ENCODE measurements around the gene ASS1. TPM values are rescaled to one million over a fixed set of nuclear protein-coding genes. Genes with fewer than 3 reads are reported as not detected.

Gene ASS1
- total RNA-seq, 1 donor from 2014 or later: 73.1 TPM

DNA sequence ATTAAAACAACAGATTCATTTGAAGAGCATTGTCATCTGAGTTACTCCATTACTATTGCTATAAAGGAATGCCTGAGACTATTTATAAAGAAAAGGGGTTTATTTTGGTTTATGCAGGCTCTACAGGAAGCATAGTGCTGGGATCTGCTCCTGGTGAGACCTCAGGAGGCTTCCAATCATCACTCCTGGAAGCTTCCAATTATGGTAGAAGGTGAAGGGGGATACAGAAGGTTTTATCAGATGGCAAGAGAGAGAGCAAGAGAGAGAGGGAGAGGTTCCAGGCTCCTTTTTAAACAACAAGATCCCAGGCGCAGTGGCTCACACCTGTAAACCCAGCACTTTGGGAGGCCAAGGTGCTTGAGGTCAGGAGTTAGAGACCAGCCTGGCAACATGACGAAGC lies 63.5 kb downstream of the ASS1 start:
- ATAC-seq: no peak
- intact Hi-C loops (cut with DNase I): no loop called here
- no peak for DNase-seq (ENCODE audit: low spot score)

- intact Hi-C loops (cut with DNase I): no loop called here
- ATAC-seq: no peak
These were observed 67.4 kb downstream of the ASS1 start for GRCh38 chr9:130512199-130512598.

GRCh38 chr9:130513078-130513477 lies 68.3 kb downstream of the ASS1 start:
- intact Hi-C loops (cut with DNase I): no loop called here
- ATAC-seq (no peak), DNase-seq (ENCODE audit: low spot score) (no peak)

More at GRCh38 chr9:130512199-130512598, 67.4 kb downstream of the ASS1 start:
- no peak for DNase-seq (ENCODE audit: low spot score)

GRCh38 chr9:130518233-130518632 lies 73.5 kb downstream of the ASS1 start:
- intact Hi-C loops (cut with DNase I): no loop called here
- ATAC-seq (no peak), DNase-seq (ENCODE audit: low spot score) (no peak)

- intact Hi-C loops (cut with DNase I): no loop called here
- no peak for ATAC-seq
- DNase-seq (ENCODE audit: low spot score): no peak
These were observed 74.4 kb downstream of the ASS1 start for GRCh38 chr9:130518943-130519799.

DNA sequence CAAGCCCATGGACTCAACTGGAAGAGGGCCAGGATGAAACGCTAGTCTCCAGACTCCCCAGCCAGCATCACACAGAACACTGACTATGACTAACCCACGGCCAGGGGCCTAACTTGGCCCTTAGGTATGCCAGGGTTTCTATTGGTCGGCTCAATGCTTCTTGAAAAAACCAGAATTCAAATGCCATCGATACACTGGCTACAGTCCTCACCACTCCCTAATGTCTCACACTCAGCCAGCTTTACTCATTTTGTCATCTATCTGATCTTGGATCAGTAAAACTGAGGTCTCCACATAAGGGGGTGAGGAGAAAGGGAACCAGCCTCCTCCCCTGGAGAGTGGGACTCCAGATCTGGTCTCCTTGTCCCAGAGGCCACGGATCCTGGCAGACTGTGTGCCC lies 75.2 kb downstream of the ASS1 start:
- no peak for DNase-seq (ENCODE audit: low spot score)
- no peak for ATAC-seq
- intact Hi-C loops (cut with DNase I): no loop called here

DNA sequence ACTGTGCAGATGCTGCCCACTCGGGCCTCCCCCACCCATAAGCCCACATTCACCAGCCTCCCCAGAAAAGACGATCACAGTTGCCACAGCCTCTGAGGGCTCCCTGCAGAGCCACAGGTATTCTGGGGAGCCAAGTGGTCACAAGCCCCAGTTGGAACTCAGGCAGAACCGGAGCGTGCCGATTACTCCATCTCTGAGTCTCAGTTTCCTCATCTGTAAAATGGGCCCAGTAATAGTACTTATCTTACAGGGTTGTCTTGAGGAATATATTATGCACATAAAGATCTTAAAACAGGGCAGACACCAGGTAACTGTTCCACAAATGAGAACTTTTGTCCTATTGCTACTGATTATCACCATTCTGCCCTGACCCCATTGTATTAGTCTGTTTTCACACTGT lies 77.0 kb downstream of the ASS1 start:
- no peak for ATAC-seq
- intact Hi-C loops (cut with DNase I): no loop called here
- no peak for DNase-seq (ENCODE audit: low spot score)

- intact Hi-C loops (cut with DNase I): no loop called here
- no peak for ATAC-seq
- no peak for DNase-seq (ENCODE audit: low spot score)
These were observed 77.6 kb downstream of the ASS1 start for GRCh38 chr9:130522233-130522808.

DNA sequence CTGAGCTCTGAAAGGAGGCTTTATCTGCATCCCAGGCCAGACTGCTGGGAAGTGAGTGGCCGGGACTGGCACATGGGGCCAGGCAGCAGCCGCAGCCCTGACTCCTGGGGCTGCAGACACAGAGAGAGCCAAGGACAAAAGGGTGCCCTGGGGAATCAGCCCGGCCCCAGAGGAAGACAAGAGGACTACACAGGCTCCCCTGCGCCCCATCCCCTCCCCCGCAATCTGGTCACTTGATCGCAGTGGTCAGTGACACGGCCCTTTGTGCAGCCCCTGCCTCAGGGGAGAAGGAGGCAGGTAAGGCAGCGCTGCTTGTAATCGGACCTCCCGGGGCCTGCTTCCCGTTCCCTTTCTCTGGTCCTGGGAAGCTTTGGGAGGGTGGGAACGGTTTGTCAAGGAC lies 79.2 kb downstream of the ASS1 start:
- intact Hi-C loops (cut with DNase I): no loop called here
- ATAC-seq: no peak
- no peak for DNase-seq (ENCODE audit: low spot score)

DNA sequence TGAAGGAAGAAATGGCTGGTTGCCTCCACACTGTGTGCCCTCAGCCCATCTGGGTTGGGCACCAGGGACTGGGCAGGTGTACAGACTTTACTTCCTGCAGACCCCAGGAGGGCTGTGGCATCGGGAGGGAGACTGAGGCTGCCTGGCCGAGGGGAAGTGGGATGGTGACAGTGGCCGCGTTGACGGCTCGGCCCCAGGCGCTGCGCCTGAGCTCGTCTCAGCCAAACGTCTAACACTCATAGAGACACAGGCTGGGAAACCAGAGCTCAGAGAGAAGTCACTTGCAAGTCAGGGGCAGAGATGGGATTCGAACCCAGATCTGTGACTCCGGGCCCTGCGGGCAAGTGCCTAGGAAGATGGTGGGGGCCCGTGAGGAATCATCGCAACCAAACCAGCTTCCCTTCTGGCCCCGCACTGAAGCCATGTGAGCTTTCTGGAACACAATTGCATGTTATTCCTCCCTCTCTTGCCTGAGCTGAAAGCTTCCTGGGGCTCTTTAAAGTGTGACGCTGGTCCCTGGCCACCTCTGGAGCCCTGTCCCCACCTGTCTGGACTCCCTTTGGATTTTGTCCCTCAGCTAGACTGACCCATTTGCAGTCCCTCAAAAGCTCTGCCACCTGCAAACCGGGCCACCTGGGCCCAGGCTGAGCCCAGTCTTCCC lies 81.6 kb downstream of the ASS1 start:
- intact Hi-C loops (cut with DNase I): no loop called here
- ATAC-seq: no peak
- no peak for DNase-seq (ENCODE audit: low spot score)

GRCh38 chr9:130526854-130527650 lies 82.3 kb downstream of the ASS1 start:
- DNase-seq (ENCODE audit: low spot score) (no peak), ATAC-seq (no peak)
- intact Hi-C loops (cut with DNase I): no loop called here

DNA sequence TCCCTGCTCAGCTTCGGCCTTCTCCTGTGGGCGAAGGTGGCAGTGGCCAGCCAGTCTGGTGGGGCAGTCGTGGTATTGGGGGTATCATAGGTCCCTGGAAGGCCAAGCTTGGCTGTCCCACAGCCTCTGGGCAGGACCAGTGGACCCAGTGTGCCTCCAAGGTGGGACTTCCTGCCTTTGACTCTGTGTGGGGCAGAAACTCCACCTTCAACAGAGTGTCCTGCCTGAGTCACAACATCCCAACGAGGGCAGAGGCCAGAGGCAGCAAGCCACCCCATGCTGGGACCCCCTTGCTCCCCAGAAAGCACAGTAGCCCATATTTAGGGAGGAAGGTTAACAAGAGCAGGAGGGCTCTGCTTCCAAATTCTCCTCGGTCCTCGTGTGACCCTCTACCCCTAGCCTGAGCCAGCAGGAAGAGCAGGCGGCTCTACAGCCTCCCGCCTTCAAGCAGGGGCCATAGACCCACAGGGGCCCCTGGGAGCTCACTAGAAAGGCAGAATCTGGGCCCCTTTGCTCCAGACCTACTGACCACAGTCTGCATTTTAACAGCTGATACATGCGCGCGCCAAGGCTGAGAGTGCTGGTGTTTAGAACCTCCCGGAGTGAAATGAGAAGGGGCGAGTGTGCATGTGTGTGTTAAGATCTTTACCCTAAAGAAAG lies 83.0 kb downstream of the ASS1 start:
- intact Hi-C loops (cut with DNase I): no loop called here
- ATAC-seq: no peak
- DNase-seq (ENCODE audit: low spot score): no peak

DNA sequence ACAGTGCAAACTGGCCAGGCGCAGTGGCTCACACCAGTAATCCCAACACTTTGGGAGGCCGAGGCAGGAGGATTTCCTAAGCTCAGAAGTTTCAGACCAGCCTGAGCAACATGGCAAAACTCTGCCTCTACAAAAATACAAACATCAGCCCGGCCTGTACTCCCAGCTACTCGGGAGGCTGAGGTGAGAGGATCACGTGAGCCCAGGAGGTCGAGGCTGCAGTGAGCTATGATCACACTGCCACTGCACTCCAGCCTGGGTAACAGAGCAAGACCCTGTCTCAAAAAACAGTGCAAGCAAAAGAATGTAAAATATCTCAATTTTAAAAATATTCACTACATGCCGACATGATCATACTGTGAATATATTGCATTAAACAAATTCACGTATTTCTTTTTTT lies 83.9 kb downstream of the ASS1 start:
- no peak for DNase-seq (ENCODE audit: low spot score)
- intact Hi-C loops (cut with DNase I): no loop called here
- no peak for ATAC-seq

DNA sequence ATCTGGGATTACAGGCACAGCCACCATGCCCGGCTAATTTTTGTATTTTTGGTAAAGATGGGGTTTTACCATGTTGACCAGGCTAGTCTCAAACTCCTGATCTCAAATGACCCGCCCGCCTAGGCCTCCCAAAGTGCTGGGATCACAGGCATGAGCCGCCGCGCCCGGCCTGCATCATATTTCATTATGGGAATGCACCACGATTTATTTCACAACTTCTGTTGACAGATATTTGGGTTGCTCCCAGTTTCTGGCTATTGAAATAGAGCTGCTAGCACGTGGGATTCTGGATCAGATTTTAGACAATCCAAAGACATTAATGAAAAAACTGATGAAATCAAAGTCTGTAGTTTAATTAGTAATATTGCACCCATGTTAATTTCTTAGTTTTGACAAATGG lies 86.2 kb downstream of the ASS1 start:
- intact Hi-C loops (cut with DNase I): no loop called here
- peak; percentile 61 for ATAC-seq
- no peak for DNase-seq (ENCODE audit: low spot score)

GRCh38 chr9:130531670-130532069 lies 86.9 kb downstream of the ASS1 start:
- no peak for ATAC-seq
- no peak for DNase-seq (ENCODE audit: low spot score)
- intact Hi-C loops (cut with DNase I): no loop called here

GRCh38 chr9:130532426-130533080 lies 87.8 kb downstream of the ASS1 start:
- no peak for DNase-seq (ENCODE audit: low spot score)
- no peak for ATAC-seq
- intact Hi-C loops (cut with DNase I): no loop called here

- ATAC-seq (no peak), DNase-seq (ENCODE audit: low spot score) (no peak)
- intact Hi-C loops (cut with DNase I): no loop called here
These were observed 91.2 kb downstream of the ASS1 start for GRCh38 chr9:130535818-130536521.

DNA sequence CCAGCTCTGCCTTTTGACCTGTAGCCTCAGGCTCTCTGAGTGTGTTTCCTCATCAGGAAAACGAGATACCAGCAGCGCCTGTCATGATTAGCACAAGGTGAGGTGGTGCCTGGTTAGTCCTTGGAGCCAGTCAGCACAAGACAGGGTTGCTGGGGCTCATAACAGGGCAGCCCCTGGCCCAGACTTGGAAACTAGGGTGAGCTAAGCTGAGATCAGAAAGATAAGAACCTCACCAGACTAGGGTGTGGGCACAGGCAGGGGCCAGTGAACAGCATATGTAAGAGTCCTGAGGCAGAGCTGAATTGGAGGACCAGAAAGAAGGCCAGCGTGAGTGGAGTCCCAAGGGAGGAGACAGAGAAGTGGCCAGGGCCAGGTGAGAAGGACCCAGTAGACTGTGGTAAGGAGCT lies 91.9 kb downstream of the ASS1 start:
- DNase-seq (ENCODE audit: low spot score): no peak
- intact Hi-C loops (cut with DNase I): no loop called here
- ATAC-seq: no peak
